Right ventricle myocardium superior (tissue), 1 donor: Measurements from ENCODE around the gene TBXAS1. TPM values are rescaled to one million over a fixed set of nuclear protein-coding genes. Genes with fewer than 3 reads are reported as not detected.
A peak's percentile ranks its signal among the peaks of the same experiment; 100 is the strongest.

ENCODE experiments used
- ATAC-seq: fragments of 200-7000 bp; cut with Tn5 transposase; one replicate; pipeline ENCODE4 v1.9.1; 2020; ENCODE audit warnings: mild to moderate bottlenecking; ENCODE audit not compliant: poor library complexity
- DNase-seq: peaks from one replicate; pipeline ENCODE4 v3.0.0-alpha.2; 2020
- intact Hi-C: fragments of 100-400 bp; cut with DNase I; formaldehyde crosslinking; loops from one replicate; pipeline ENCODE4 v1.11.2; 2022
- total RNA-seq: library from RNA; stranded (reverse); fragmentation: NEBNext Ultra II Directional; extraction: Animal tissue kit (Norgen Biotek cat#: 25700); gene quantifications from one replicate; pipeline ENCODE4 v1.2.1, GENCODE V29; 2021
- donor health status: DM: no; HTN: yes; CAD: no; lungs with severe emphysema.

The TBXAS1 gene
- total RNA-seq, 1 donor from 2014 or later = 4.2 TPM

- intact Hi-C loops = no loop called here
- DNase-seq = no peak
- ATAC-seq = no peak
Measured at GRCh38 chr7:140019606-140020005, 190.5 kb downstream of the TBXAS1 start.

GRCh38 chr7:140021603-140022002, 192.5 kb downstream of the TBXAS1 start:
- intact Hi-C loops = no loop called here
- no peak for ATAC-seq

GRCh38 chr7:140022582-140023211, 193.6 kb downstream of the TBXAS1 start:
- DNase-seq (no peak), ATAC-seq (no peak)
- intact Hi-C loops = no loop called here

More at GRCh38 chr7:140021603-140022002, 192.5 kb downstream of the TBXAS1 start:
- DNase-seq = no peak

GRCh38 chr7:140023728-140024127, 194.7 kb downstream of the TBXAS1 start:
- no peak for DNase-seq
- intact Hi-C loops = no loop called here

GRCh38 chr7:140024585-140024984, 195.5 kb downstream of the TBXAS1 start:
- DNase-seq (no peak), ATAC-seq (no peak)
- intact Hi-C loops = no loop called here

More at GRCh38 chr7:140023728-140024127, 194.7 kb downstream of the TBXAS1 start:
- ATAC-seq = no peak

- DNase-seq (no peak), ATAC-seq (no peak)
- intact Hi-C loops = no loop called here
Measured at GRCh38 chr7:140025241-140025640, 196.2 kb downstream of the TBXAS1 start.

GRCh38 chr7:140025814-140026433, 196.9 kb downstream of the TBXAS1 start:
- DNase-seq (no peak), ATAC-seq (no peak)
- intact Hi-C loops = no loop called here

GRCh38 chr7:140026935-140027334, 197.9 kb downstream of the TBXAS1 start:
- intact Hi-C loops = no loop called here
- ATAC-seq (no peak), DNase-seq (no peak)

GRCh38 chr7:140027858-140028257, 198.8 kb downstream of the TBXAS1 start:
- no peak for DNase-seq
- no peak for ATAC-seq
- intact Hi-C loops = no loop called here

- DNase-seq = no peak
- ATAC-seq = no peak
- intact Hi-C loops = no loop called here
Measured at GRCh38 chr7:140028311-140028710, 199.2 kb downstream of the TBXAS1 start.

GRCh38 chr7:140029072-140029471, 200.0 kb downstream of the TBXAS1 start:
- ATAC-seq (no peak), DNase-seq (no peak)
- intact Hi-C loops = no loop called here

- DNase-seq (no peak), ATAC-seq (no peak)
- intact Hi-C loops = no loop called here
Measured at GRCh38 chr7:140031364-140031763, 202.3 kb downstream of the TBXAS1 start.

GRCh38 chr7:140033036-140033435, 204.0 kb downstream of the TBXAS1 start:
- ATAC-seq = no peak
- no peak for DNase-seq
- intact Hi-C loops = no loop called here

- ATAC-seq (no peak), DNase-seq (no peak)
- intact Hi-C loops = no loop called here
Measured at GRCh38 chr7:140033779-140034363, 204.8 kb downstream of the TBXAS1 start.

- DNase-seq (no peak), ATAC-seq (no peak)
- intact Hi-C loops = no loop called here
Measured at GRCh38 chr7:140034421-140034820, 205.4 kb downstream of the TBXAS1 start.

GRCh38 chr7:140035400-140036223, 206.5 kb downstream of the TBXAS1 start:
- ATAC-seq (no peak), DNase-seq (no peak)
- intact Hi-C loops = no loop called here

- intact Hi-C loops = no loop called here
- DNase-seq (no peak), ATAC-seq (peak; percentile 64)
Measured at GRCh38 chr7:140036224-140036962, 207.3 kb downstream of the TBXAS1 start.

GRCh38 chr7:140039066-140039465, 210.0 kb downstream of the TBXAS1 start:
- ATAC-seq = no peak

GRCh38 chr7:140039896-140040295, 210.8 kb downstream of the TBXAS1 start:
- intact Hi-C loops = no loop called here
- ATAC-seq = no peak
- no peak for DNase-seq

More at GRCh38 chr7:140039066-140039465, 210.0 kb downstream of the TBXAS1 start:
- DNase-seq = no peak
- intact Hi-C loops = no loop called here
